NB4 (cell line): ENCODE data around the gene FAM110D.

Source experiments
- CTCF ChIP-seq: IDR thresholded peaks from one replicate; pipeline ENCODE4 v1.5.1; 2012; ENCODE audit warnings: low read depth, low read length
- MAX ChIP-seq: IDR thresholded peaks from 2 replicates; pipeline ENCODE4 v1.6.1; 2011; ENCODE audit warnings: low read depth, low read length
- POLR2A ChIP-seq: IDR thresholded peaks from 2 replicates; pipeline ENCODE4 v1.6.1; 2011; ENCODE audit warnings: mild to moderate bottlenecking; ENCODE audit not compliant: insufficient read length; ENCODE audit errors: extremely low read depth

GRCh38 chr1:26166719-26167281, 7.9 kb downstream of the FAM110D start:
- TF ChIP-seq CTCF: no peak
- TF ChIP-seq POLR2A: no peak
- TF ChIP-seq MAX: no peak
